Activated T-cell treated with anti-CD3 and anti-CD28 coated beads for 1 hour (primary cell): ENCODE results near the gene MED9.
"Not testable (repeated sequence)": the region's sequence is repeated elsewhere in the genome, so short reads cannot be mapped to it uniquely, and the experiment has no call there.

Experiments
- DNase-seq: peaks from one replicate; pipeline ENCODE4 v3.0.0-alpha.2; 2020; ENCODE audit warnings: low read depth

MED9 gene

DNA sequence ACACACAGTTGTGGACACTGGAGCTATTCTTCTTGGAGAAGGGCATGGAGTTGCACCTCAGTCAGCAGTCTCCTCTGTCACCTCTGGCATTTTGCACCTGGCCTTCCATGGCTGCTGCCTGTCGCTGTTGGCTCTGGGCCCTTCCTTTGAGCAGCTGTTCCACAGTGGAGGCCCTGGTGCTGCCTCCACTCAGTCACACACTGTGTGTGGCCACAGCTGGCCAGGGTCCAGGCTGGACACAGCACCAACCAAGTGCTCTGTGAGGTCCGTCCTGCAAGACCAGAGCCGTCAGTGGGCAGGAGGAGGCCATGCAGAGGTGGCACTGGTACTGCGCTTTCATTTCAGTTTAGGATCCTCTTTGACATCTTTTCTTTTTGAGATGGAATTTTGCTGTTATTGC lies 21.6 kb upstream of the MED9 start:
- no peak for DNase-seq

GRCh38 chr17:17456251-17456650 lies 20.5 kb upstream of the MED9 start:
- no peak for DNase-seq

DNA sequence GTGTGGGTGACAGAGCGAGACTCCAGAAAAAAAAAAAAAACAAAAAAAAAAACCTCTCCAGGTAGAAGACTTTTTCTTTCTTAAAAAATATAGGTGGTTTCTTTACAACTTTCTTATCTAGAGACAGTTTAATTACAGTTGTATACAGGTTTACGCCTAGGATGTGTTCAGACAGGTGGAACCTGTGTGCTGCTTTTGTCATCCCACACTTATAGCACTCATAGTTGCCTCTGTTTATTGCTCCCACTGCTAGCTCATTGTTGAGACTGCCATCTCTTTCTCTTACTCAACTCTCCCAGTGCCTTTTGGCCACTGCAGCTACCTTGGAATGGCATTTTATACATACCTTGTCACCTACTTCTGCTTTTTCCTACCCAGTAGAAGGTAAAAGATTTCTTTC lies 19.1 kb upstream of the MED9 start:
- no peak for DNase-seq

- DNase-seq, result no peak
These were observed 16.8 kb upstream of the MED9 start for GRCh38 chr17:17460038-17460437.

DNA sequence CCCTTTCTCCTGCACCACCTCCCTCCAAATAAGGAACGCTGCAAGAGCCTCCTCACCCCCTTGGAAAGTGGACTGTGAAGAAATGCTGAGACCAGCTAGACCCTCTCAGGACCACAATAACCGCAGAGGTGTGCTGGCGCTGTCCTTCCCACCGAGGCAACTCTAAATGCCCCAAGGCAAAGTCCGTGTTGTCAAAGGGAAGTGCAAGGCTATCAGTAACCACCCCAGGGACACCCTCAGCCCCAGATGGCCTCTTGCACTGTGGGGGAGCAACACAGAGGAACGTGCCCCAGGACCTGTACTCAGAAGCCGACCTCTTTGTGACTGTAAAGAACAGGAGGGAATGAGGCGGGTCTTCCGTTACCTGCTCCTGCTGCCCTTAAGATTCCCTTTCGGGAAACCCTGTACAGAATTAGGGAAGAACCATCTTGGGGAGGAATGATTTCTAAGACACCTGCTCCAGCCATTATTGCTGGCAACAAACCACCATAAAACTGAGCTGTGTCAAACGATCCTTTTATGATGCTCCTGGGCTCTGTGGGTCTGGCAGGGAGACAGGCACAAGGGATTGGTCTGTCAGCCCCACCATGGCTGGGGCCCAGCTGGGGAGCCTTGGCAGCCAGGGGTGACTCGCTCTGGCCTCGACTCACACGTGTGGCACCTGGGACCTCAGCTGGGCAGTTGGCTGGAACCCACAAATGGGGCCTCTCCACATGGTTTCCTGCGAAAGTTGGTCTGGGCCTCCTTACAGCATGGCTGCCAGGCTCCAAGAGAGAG lies 14.6 kb upstream of the MED9 start:
- no peak for DNase-seq

GRCh38 chr17:17463821-17464220 lies 13.0 kb upstream of the MED9 start:
- no peak for DNase-seq

GRCh38 chr17:17465878-17466277 lies 10.9 kb upstream of the MED9 start:
- not testable (repeated sequence) for DNase-seq

- no peak for DNase-seq
These were observed 10.3 kb upstream of the MED9 start for GRCh38 chr17:17466511-17466910.

GRCh38 chr17:17467016-17467415 lies 9.8 kb upstream of the MED9 start:
- no peak for DNase-seq

DNA sequence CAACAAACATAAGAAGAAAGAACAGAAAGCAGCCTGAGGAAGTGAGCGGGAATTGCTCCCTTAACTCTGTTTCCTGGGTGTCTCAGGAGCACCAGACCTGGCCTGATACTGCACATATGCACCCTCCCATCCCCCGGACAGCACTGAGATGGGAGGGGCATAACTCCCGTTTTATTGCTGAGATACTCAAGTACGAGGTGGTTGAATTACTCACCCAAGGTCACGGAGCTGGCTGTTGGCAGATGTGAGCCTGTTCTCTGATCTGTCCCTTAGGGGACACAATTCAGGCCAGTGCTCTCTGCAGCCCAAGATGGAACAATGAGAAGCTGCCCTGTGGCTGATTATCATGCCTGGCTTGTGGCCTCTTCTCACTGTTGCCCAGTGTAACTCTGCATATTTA lies 9.1 kb upstream of the MED9 start:
- DNase-seq, result no peak

DNA sequence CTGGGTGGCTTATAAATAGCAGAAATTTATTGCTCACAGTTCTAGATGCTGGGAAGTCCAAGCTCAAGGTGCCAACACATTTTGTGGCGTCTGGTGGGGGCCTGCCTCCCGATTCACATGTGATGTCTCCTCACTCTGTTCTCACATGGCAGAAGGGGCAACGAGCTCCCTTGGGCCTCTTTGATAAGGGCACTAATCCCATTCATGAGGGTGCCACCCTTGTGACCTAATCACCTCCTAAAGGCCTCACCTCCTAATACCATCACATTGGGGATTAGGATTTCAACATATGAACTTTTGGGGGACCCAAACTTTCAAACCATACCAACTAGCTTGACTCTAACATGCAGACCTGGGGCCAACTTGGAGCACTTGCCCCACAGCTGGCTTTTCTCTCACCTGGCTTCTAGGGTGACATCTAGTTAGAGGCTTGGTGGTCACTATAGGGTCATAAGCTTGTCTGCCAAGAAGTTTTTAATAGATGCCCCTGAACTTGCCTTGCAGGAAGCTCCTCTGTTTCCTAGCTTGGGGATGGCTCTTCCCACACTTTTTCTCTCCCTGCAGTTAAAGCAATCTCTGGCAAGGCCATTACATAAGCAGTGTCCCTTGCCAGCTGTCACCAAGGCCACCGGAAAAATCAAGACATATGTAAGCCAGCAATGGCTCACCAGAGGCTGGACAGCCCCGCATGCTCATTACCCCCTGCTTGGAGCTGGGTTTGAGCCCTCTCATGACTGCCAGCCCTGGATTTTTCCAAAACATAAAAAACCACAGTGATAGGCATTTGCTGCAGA lies 8.4 kb upstream of the MED9 start:
- DNase-seq, result no peak

DNA sequence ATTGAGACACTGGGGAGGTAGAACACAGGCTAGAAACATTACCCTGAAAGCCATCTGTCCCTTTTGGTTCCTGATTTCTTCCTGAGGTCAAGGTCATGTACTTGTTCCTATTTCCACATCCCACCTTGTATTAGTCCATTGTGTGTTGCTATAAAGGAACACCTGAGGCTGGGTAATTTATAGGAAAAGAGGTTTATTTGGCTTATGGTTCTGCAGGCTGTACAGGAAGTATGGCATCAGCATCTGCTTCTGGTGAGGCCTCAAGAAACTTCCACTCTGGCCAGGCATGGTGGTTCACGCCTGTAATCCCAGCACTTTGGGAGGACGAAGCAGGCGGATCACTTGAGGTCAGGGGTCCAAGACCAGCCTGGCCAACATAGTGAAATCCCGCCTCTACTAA lies 7.4 kb upstream of the MED9 start:
- DNase-seq, result no peak

DNA sequence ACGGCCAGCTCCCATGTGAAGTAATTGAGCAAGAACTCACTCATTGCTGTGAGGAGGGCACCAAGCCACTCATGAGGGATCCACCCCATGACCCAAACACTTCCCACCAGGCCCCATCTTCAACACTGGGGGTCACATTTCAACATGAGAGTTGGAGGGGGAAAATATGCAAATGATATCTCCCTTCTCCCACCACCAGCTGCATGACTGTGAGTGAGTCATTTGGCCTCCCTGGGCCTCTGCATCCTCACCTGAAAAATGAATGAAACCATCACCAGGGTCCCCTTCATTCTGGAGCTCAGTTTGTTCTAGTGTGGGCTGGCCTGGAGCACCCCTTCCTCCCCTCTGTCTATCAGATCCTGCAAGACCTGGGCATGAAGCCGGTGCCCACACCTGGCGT lies 6.8 kb upstream of the MED9 start:
- no peak for DNase-seq

GRCh38 chr17:17472333-17472920 lies 4.4 kb upstream of the MED9 start:
- DNase-seq, result no peak

- no peak for DNase-seq
These were observed 2.5 kb upstream of the MED9 start for GRCh38 chr17:17474341-17474740.

DNA sequence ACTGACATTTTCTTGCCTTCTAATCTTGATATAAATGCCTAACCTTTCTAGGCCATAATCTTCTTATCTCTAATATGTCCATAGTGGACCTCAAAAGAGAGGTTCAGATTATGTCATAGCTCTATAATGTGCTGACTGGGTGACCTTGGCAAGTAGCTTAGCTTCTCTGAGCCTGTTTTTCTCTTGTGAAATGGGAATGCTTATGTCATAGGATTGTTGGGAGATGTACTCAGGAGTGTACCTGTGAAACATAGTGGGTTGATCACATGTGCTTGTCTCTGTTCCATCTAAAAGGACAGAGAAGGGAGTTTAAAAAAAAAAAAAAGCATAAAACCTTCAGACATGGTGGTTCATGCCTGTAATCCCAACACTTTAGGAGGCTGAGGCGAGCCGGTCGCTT lies 2.4 kb downstream of the MED9 start:
- no peak for DNase-seq

DNA sequence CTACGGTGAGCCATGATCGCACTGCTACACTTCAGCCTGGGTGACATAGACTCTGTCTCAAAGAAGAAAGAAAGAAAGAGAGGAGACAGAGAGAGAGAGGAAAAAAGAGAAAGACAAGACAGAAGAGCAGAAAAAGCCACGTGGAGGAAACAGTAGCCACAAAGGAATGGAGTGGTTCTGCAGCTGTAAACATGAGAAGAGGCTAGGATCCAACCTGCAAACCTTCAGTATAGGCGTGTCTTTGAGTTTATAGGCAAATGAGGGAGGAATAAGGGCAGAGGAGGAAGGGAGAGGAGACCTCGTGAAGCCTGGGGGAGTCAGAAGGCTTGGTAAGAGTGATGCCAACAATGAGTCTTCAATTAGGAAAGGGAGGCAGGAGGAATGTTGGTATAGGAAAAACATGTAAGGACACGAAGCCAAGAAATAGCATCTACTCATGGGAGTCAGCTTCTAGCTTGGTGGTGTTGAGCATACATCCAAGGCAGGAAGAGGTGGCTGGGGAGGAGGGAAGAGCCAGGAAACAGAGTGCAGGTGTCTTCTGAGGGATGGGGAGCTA lies 3.9 kb downstream of the MED9 start:
- DNase-seq, result no peak

GRCh38 chr17:17481860-17482259 lies 5.1 kb downstream of the MED9 start:
- DNase-seq, result no peak

DNA sequence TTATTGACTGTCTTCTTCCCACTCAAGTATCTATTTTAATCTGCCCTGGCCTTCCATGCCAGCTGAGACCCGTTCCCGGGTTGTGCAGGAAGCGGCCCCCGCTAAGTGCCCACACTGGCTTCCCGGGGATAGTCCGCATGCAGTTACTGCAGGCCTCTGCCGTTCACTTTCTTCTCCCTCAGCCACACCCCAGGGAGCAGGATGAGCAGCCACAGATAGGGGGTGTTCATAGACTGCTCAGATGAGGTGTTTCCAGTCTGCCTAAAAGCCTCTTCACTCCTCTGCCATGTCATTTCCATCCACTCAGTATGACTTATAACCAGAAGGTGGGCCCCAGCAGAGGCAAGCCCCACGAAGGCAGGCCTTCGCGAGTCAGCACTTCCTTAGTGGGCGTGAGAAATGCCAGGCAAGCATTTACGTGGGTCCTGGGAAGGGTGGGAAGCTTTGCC lies 7.7 kb downstream of the MED9 start:
- no peak for DNase-seq

DNA sequence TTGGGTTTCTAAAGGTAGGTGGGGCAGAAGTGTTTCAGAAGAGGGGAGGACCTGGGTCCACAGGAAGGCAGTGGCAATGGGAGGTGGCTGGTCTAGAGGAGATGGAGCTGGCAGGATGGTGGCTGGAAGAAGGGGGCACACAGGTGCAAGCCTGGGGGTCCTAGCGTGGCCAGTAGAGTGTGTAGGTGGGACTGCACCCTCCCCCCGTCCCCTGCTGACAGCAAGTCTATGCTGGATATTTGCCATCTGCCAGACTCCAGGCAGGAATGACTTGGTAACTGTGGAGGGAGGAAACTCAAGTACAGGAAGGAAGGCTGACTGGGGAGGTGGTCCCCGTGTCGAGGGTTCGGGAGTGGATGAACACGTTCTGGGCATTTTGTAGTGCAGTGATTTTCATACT lies 8.6 kb downstream of the MED9 start:
- DNase-seq, result no peak

- DNase-seq, result not testable (repeated sequence)
These were observed 9.6 kb downstream of the MED9 start for GRCh38 chr17:17486416-17486815.

DNA sequence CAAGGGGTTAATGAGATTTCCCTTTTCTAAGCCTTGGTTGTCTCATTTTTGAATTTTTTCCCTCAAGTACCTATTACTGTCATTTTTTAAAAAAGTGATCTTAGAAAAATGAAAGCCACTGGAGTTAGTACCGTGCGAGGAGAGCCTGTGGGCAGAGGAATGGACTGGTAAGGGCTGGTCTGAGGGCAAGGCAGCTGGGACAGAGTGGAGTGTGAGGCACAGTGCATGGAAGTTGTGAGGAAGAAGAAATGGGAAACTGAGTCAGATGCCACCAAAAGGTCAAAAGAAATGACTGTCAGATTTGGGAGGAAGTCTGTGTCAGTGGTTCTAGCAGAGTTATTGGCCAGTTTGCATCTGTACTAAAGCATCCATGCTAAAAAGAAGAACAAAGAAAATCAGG lies 11.2 kb downstream of the MED9 start:
- no peak for DNase-seq

DNA sequence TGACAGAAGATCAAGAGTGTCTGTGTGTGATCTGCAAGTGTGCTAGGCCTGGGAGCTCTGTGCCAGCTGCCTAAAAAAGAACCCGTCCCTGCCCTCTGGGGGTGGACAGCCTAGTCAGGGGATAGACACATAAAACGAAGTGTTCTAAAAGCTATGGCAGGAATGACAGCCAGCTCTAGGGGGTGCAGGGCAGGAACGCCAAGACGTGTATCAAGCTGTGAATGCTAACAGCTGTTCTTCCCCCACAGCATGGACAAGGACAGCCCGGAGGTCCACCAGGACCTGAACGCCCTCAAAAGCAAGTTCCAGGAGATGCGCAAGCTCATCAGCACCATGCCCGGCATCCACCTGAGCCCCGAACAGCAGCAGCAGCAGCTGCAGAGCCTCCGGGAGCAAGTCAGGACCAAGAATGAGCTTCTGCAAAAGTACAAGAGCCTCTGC lies 14.3 kb downstream of the MED9 start:
- DNase-seq, result no peak
